PC-3 (cell line): ENCODE measurements around the gene DDOST. TPM values are rescaled to one million over a fixed set of nuclear protein-coding genes. Genes with fewer than 3 reads are reported as not detected.

Source experiments
- ATAC-seq: fragments of 200-7000 bp; cut with Tn5 transposase; 2 replicates; pipeline ENCODE4 v1.9.1; 2020; ENCODE audit warnings: mild to moderate bottlenecking, moderate library complexity
- BruUV-seq: library from RNA; stranded (reverse); fragments of 400-500 nt; replicated peaks from 2 replicates; lab custom pipeline; 2021; lab: Mats Ljungman, UMichigan
- CTCF ChIA-PET: fragments of 300-600 bp; sonication (Branson Sonifier 250); formaldehyde crosslinking; loops from one replicate; lab custom pipeline; 2022; ENCODE audit warnings: antibody characterized with exemption; lab: Charles Lee
- POLR2A ChIA-PET: fragments of 300-600 bp; sonication (Branson Sonifier 250); formaldehyde crosslinking; loops from one replicate; lab custom pipeline; 2022; ENCODE audit warnings: antibody characterized with exemption; ENCODE audit not compliant: unreplicated experiment; lab: Charles Lee
- DNase-seq: peaks from one replicate; pipeline ENCODE4 v3.0.0-alpha.2; 2015
- H2AFZ ChIP-seq: fragments of 300-600 bp; sonication (generic); 2 replicates; pipeline ENCODE4 v1.6.0; 2016; ENCODE audit warnings: antibody characterized with exemption, low read length
- H3F3A ChIP-seq: fragments of 300-600 bp; sonication (generic); one replicate; pipeline ENCODE4 v1.6.0; 2017; ENCODE audit warnings: antibody characterized with exemption, low read length, control low read depth, mild to moderate bottlenecking; ENCODE audit not compliant: unreplicated experiment
- H3K27ac ChIP-seq: fragments of 300-600 bp; sonication (generic); 2 replicates; pipeline ENCODE4 v1.5.1; 2016; ENCODE audit warnings: mild to moderate bottlenecking, low read length
- H3K27me3 ChIP-seq: fragments of 300-600 bp; sonication (generic); 2 replicates; pipeline ENCODE4 v1.6.1; 2016; ENCODE audit warnings: low read length, mixed read lengths
- H3K36me3 ChIP-seq: fragments of 300-600 bp; sonication (generic); 2 replicates; pipeline ENCODE4 v1.6.1; 2016; ENCODE audit warnings: low read depth, mixed run types, low read length, mixed read lengths
- H3K4me1 ChIP-seq: fragments of 300-600 bp; sonication (generic); 2 replicates; pipeline ENCODE4 v1.5.1; 2016; ENCODE audit warnings: low read length; ENCODE audit not compliant: insufficient read depth
- H3K4me2 ChIP-seq: fragments of 300-600 bp; sonication (generic); 2 replicates; pipeline ENCODE4 v1.6.0; 2016; ENCODE audit warnings: low read length
- H3K4me3 ChIP-seq: fragments of 300-600 bp; sonication (generic); 2 replicates; pipeline ENCODE4 v1.5.1; 2016; ENCODE audit warnings: mild to moderate bottlenecking, low read length, mixed read lengths
- H3K79me2 ChIP-seq: fragments of 300-600 bp; sonication (generic); 2 replicates; pipeline ENCODE4 v1.6.1; 2017; ENCODE audit warnings: low read length, mixed read lengths
- H3K9ac ChIP-seq: fragments of 300-600 bp; sonication (generic); 2 replicates; pipeline ENCODE4 v1.6.0; 2016; ENCODE audit warnings: mild to moderate bottlenecking, low read length
- H3K9me2 ChIP-seq: fragments of 300-600 bp; sonication (generic); replicated peaks from 2 replicates; pipeline ENCODE4 v1.6.1; 2016; ENCODE audit warnings: mixed run types, low read length, mixed read lengths
- H3K9me3 ChIP-seq: fragments of 300-600 bp; sonication (generic); 2 replicates; pipeline ENCODE4 v1.6.1; 2016; ENCODE audit warnings: low read length, mixed read lengths
- H4K20me1 ChIP-seq: fragments of 300-600 bp; sonication (generic); 2 replicates; pipeline ENCODE4 v1.6.1; 2016; ENCODE audit warnings: low read length, mixed read lengths
- CTCF ChIP-seq: fragments of 300-600 bp; sonication (generic); conservative IDR thresholded peaks from 2 replicates; pipeline ENCODE4 v1.5.1; 2017; ENCODE audit warnings: antibody characterized with exemption, low read depth, mild to moderate bottlenecking, low read length
- EZH2 ChIP-seq: fragments of 300-600 bp; sonication (generic); IDR thresholded peaks from one replicate; pipeline ENCODE4 v1.6.1; 2017; ENCODE audit warnings: antibody characterized with exemption, mild to moderate bottlenecking, low read length; ENCODE audit not compliant: unreplicated experiment
- EZH2phosphoT487 ChIP-seq: fragments of 300-600 bp; sonication (generic); IDR thresholded peaks from 2 replicates; pipeline ENCODE4 v1.6.1; 2018; ENCODE audit warnings: mild to moderate bottlenecking, antibody characterized with exemption, low read length, borderline replicate concordance
- intact Hi-C: fragments of 100-400 bp; cut with micrococcal nuclease; formaldehyde crosslinking; loops from 2 replicates; pipeline ENCODE4 v1.9.0; 2023
- total RNA-seq: library from RNA; depleted of rRNA; stranded (reverse); fragments of >200 nt; gene quantifications from 2 replicates; pipeline ENCODE4 v1.2.3, GENCODE V29; 2014

Gene DDOST
- total RNA-seq, 1 experiment from 2014 or later = 357 TPM

GRCh38 chr1:20684651-20685050 is 23.5 kb upstream of the DDOST start:
- TF ChIP-seq EZH2 = no peak
- no peak for TF ChIP-seq EZH2phosphoT487
- no peak for TF ChIP-seq CTCF
- Histone ChIP-seq H3K36me3 (no peaks in the 10 kb centered on the region), H3K9me2 (no peaks in the 10 kb centered on the region), H3K9me3 (no peaks in the 10 kb centered on the region), H3K4me2 (no peak overlapping the region), H3K4me3 (no peak overlapping the region), H3K9ac (no peak overlapping the region), H3K27me3 (no peaks in the 10 kb centered on the region), H3K79me2 (no peaks in the 10 kb centered on the region), H4K20me1 (no peaks in the 10 kb centered on the region), H3K4me1 (no peaks in the 10 kb centered on the region), H3F3A (no peaks in the 10 kb centered on the region), H3K27ac (no peak overlapping the region), H2AFZ (no peak overlapping the region)
- DNase-seq (no peak), ATAC-seq (no peak)
- CTCF ChIA-PET = no interaction called here
- intact Hi-C loops = no loop called here
- no TSS peak for BruUV-seq
- POLR2A ChIA-PET = no interaction called here

GRCh38 chr1:20684050-20684620 is 23.0 kb upstream of the DDOST start:
- H3K27ac ChIP-seq = no peak overlapping the region
- CTCF ChIA-PET = interaction anchor here (0.7 kb wide), 1 partner anchor 278 kb away, joined by 3 read pairs; no protein-coding TSS in a partner anchor
- no peak overlapping the region for H3K4me3 ChIP-seq
- no peaks in the 10 kb centered on the region for H4K20me1 ChIP-seq
- H2AFZ ChIP-seq = no peak overlapping the region
- POLR2A ChIA-PET = no interaction called here
- intact Hi-C loops = no loop called here
- H3K79me2 ChIP-seq = no peaks in the 10 kb centered on the region
- no TSS peak for BruUV-seq
- H3K9ac ChIP-seq = no peak overlapping the region
- no peaks in the 10 kb centered on the region for H3K27me3 ChIP-seq
- H3K36me3 ChIP-seq = no peaks in the 10 kb centered on the region
- no peaks in the 10 kb centered on the region for H3K4me1 ChIP-seq
- no peaks in the 10 kb centered on the region for H3K9me3 ChIP-seq
- no peak overlapping the region for H3K4me2 ChIP-seq
- ATAC-seq (no peak), DNase-seq (no peak)
- no peaks in the 10 kb centered on the region for H3F3A ChIP-seq
- TF ChIP-seq CTCF = no peak
- no peak for TF ChIP-seq EZH2
- TF ChIP-seq EZH2phosphoT487 = no peak
- H3K9me2 ChIP-seq = no peaks in the 10 kb centered on the region

- H3K36me3 ChIP-seq = no peaks in the 10 kb centered on the region
- CTCF ChIA-PET = interaction anchor here (0.7 kb wide), 1 partner anchor 278 kb away, joined by 3 read pairs; no protein-coding TSS in a partner anchor
- intact Hi-C loops = no loop called here
- POLR2A ChIA-PET = no interaction called here
- H3K79me2 ChIP-seq = no peaks in the 10 kb centered on the region
- no peaks in the 10 kb centered on the region for H3K9me2 ChIP-seq
- no TSS peak for BruUV-seq
- no peaks in the 10 kb centered on the region for H3K9me3 ChIP-seq
- no peaks in the 10 kb centered on the region for H3K4me1 ChIP-seq
- TF ChIP-seq EZH2 = no peak
- TF ChIP-seq CTCF = no peak
- TF ChIP-seq EZH2phosphoT487 = no peak
- H3K9ac ChIP-seq = no peak overlapping the region
- no peak for DNase-seq
- no peak for ATAC-seq
- no peak overlapping the region for H2AFZ ChIP-seq
- no peaks in the 10 kb centered on the region for H4K20me1 ChIP-seq
- H3F3A ChIP-seq = no peaks in the 10 kb centered on the region
- H3K4me3 ChIP-seq = no peak overlapping the region
- H3K27ac ChIP-seq = no peak overlapping the region
- no peak overlapping the region for H3K4me2 ChIP-seq
- H3K27me3 ChIP-seq = no peaks in the 10 kb centered on the region
Observed at GRCh38 chr1:20683614-20684013, 22.4 kb upstream of the DDOST start.
